ENCODE results near the gene RABGEF1. TPM values are rescaled to one million over a fixed set of nuclear protein-coding genes. Genes with fewer than 3 reads are reported as not detected.

Gene RABGEF1
- total and polyA plus RNA-seq, 4 donors: 5.2 to 14.0 (median 7.7) TPM

GRCh38 chr7:66720561-66720960, 20.0 kb upstream of the RABGEF1 start:
- TF ChIP-seq HNF4G (IDR thresholded peaks at IDR 0.05): no peak
- no peak for TF ChIP-seq SP1 (IDR thresholded peaks at IDR 0.05)
- TF ChIP-seq RXRA (IDR thresholded peaks at IDR 0.05): no peak
- TF ChIP-seq JUND (IDR thresholded peaks at IDR 0.05): no peak
- no peak for TF ChIP-seq ATF3 (IDR thresholded peaks at IDR 0.05)
- no peak for TF ChIP-seq TAF1 (conservative IDR thresholded peaks at IDR 0.05)
- no peak for TF ChIP-seq HNF4A (conservative IDR thresholded peaks at IDR 0.05)
- TF ChIP-seq FOXA1 (IDR thresholded peaks at IDR 0.05): no peak
- TF ChIP-seq RAD21 (IDR thresholded peaks at IDR 0.05): no peak
- no peak for TF ChIP-seq CTCF (IDR thresholded peaks at IDR 0.05; ENCODE audit: low read depth, low read length, missing input control)
- no peak for TF ChIP-seq REST (IDR thresholded peaks at IDR 0.05)
- Histone ChIP-seq H3K36me3 (ENCODE audit: control insufficient read depth in 4 of 4, insufficient read depth in 3 of 4, low read depth in 1 of 4, low read length in 3 of 4) (peaks cover 0 to 1% (median under 1%) of the 10 kb centered on the region in 4 donors), H3K9me3 (ENCODE audit: control insufficient read depth in 4 of 4, low read length in 3 of 4) (no peaks in the 10 kb centered on the region), H3K27me3 (ENCODE audit: control insufficient read depth in 4 of 4, insufficient read depth in 4 of 4, low read length in 3 of 4) (no peaks in the 10 kb centered on the region), H3K4me1 (ENCODE audit: control insufficient read depth in 4 of 4, insufficient read depth in 4 of 4, low read length in 3 of 4) (no peaks in the 10 kb centered on the region), H3K27ac (ENCODE audit: low read depth in 1 of 2, low read length in 2 of 2) (no peak overlapping the region), H3K4me3 (ENCODE audit: low read depth in 1 of 3, low read length in 3 of 3) (no peak overlapping the region), H3K9ac (ENCODE audit: low read depth in 1 of 2, low read length in 2 of 2) (no peak overlapping the region)
- WGBS: 98% methylated on average over 1 of the region's 1 CpG
- no peak for DNase-seq (ENCODE audit: low spot score)

GRCh38 chr7:66725843-66726242, 14.7 kb upstream of the RABGEF1 start:
- no peak overlapping the region for H3K4me3 ChIP-seq (ENCODE audit: low read depth in 1 of 3, low read length in 3 of 3)
- H3K9ac ChIP-seq (ENCODE audit: low read depth in 1 of 2, low read length in 2 of 2): no peak overlapping the region
- peaks cover 0 to 4% (median under 1%) of the 10 kb centered on the region in 4 donors for H3K36me3 ChIP-seq (ENCODE audit: control insufficient read depth in 4 of 4, insufficient read depth in 3 of 4, low read depth in 1 of 4, low read length in 3 of 4)
- no peak for DNase-seq (ENCODE audit: low spot score)
- no peaks in the 10 kb centered on the region for H3K4me1 ChIP-seq (ENCODE audit: control insufficient read depth in 4 of 4, insufficient read depth in 4 of 4, low read length in 3 of 4)
- 97% methylated on average over 2 of the region's 2 CpGs for WGBS
- no peaks in the 10 kb centered on the region for H3K9me3 ChIP-seq (ENCODE audit: control insufficient read depth in 4 of 4, low read length in 3 of 4)
- H3K27ac ChIP-seq (ENCODE audit: low read depth in 1 of 2, low read length in 2 of 2): no peak overlapping the region
- TF ChIP-seq HNF4A (conservative IDR thresholded peaks at IDR 0.05) (no peak), ATF3 (IDR thresholded peaks at IDR 0.05) (no peak), ZBTB33 (IDR thresholded peaks at IDR 0.05) (no peak), RAD21 (IDR thresholded peaks at IDR 0.05) (no peak), RXRA (IDR thresholded peaks at IDR 0.05) (no peak), FOXA2 (IDR thresholded peaks at IDR 0.05) (no peak), NR2F2 (IDR thresholded peaks at IDR 0.05) (no peak), FOXA1 (IDR thresholded peaks at IDR 0.05) (no peak), YY1 (IDR thresholded peaks at IDR 0.05) (no peak), HNF4G (IDR thresholded peaks at IDR 0.05) (no peak), TAF1 (conservative IDR thresholded peaks at IDR 0.05) (no peak), MAX (IDR thresholded peaks at IDR 0.05) (no peak), JUND (IDR thresholded peaks at IDR 0.05) (no peak)
- H3K27me3 ChIP-seq (ENCODE audit: control insufficient read depth in 4 of 4, insufficient read depth in 4 of 4, low read length in 3 of 4): no peaks in the 10 kb centered on the region
